ENCODE measurements around the gene MSH2. TPM values are rescaled to one million over a fixed set of nuclear protein-coding genes. Genes with fewer than 3 reads are reported as not detected.
"Not testable (repeated sequence)": the region's sequence is repeated elsewhere in the genome, so short reads cannot be mapped to it uniquely, and the experiment has no call there.

The MSH2 gene
- total RNA-seq, 1 donor: 14.5 TPM

GRCh38 chr2:47422560-47422959 lies 19.6 kb downstream of the MSH2 start:
- H3K36me3 ChIP-seq (ENCODE audit: insufficient read depth, low read length): peaks cover 2% of the 10 kb centered on the region
- H3K27ac ChIP-seq (ENCODE audit: low read depth, low read length): peak overlapping the region; percentile 85
- DNase-seq (ENCODE audit: insufficient read length, low spot score, missing footprints): peak; percentile 68

GRCh38 chr2:47426786-47427185 lies 23.8 kb downstream of the MSH2 start:
- H3K79me2 ChIP-seq (ENCODE audit: insufficient read depth, low read length): no peaks in the 10 kb centered on the region

More at GRCh38 chr2:47422560-47422959, 19.6 kb downstream of the MSH2 start:
- no peaks in the 10 kb centered on the region for H3K27me3 ChIP-seq (ENCODE audit: insufficient read depth, low read length)
- H3K4me2 ChIP-seq (ENCODE audit: insufficient read depth, low read length): peak overlapping the region; percentile 66
- no peaks in the 10 kb centered on the region for H3K9me3 ChIP-seq (ENCODE audit: low read depth, low read length)
- peak overlapping the region; percentile 27 for H3K4me3 ChIP-seq (ENCODE audit: insufficient read depth, low read length)
- H2AFZ ChIP-seq (ENCODE audit: low read length): no peak overlapping the region
- TF ChIP-seq CTCF (IDR thresholded peaks at IDR 0.05; ENCODE audit: extremely low read depth, low read depth, low read length): no peak
- peaks cover 10% of the 10 kb centered on the region for H3K4me1 ChIP-seq (ENCODE audit: insufficient read depth, low read length)
- H4K20me1 ChIP-seq (ENCODE audit: insufficient read depth, low read length): no peaks in the 10 kb centered on the region
- no peaks in the 10 kb centered on the region for H3K79me2 ChIP-seq (ENCODE audit: insufficient read depth, low read length)

GRCh38 chr2:47429795-47430194 lies 26.8 kb downstream of the MSH2 start:
- Histone ChIP-seq H3K4me3 (ENCODE audit: insufficient read depth, low read length) (no peak overlapping the region), H3K36me3 (ENCODE audit: insufficient read depth, low read length) (peaks cover 14% of the 10 kb centered on the region), H3K9me3 (ENCODE audit: low read depth, low read length) (no peaks in the 10 kb centered on the region), H3K27me3 (ENCODE audit: insufficient read depth, low read length) (no peaks in the 10 kb centered on the region), H4K20me1 (ENCODE audit: insufficient read depth, low read length) (no peaks in the 10 kb centered on the region), H3K79me2 (ENCODE audit: insufficient read depth, low read length) (no peaks in the 10 kb centered on the region), H2AFZ (ENCODE audit: low read length) (no peak overlapping the region), H3K27ac (ENCODE audit: low read depth, low read length) (no peak overlapping the region), H3K4me2 (ENCODE audit: insufficient read depth, low read length) (no peak overlapping the region), H3K4me1 (ENCODE audit: insufficient read depth, low read length) (peaks cover 9% of the 10 kb centered on the region)
- no peak for TF ChIP-seq CTCF (IDR thresholded peaks at IDR 0.05; ENCODE audit: extremely low read depth, low read depth, low read length)
- DNase-seq (ENCODE audit: insufficient read length, low spot score, missing footprints): peak; percentile 84

More at GRCh38 chr2:47426786-47427185, 23.8 kb downstream of the MSH2 start:
- H3K36me3 ChIP-seq (ENCODE audit: insufficient read depth, low read length): peaks cover 14% of the 10 kb centered on the region
- H2AFZ ChIP-seq (ENCODE audit: low read length): no peak overlapping the region
- no peak overlapping the region for H3K4me2 ChIP-seq (ENCODE audit: insufficient read depth, low read length)
- H3K27ac ChIP-seq (ENCODE audit: low read depth, low read length): no peak overlapping the region
- no peaks in the 10 kb centered on the region for H4K20me1 ChIP-seq (ENCODE audit: insufficient read depth, low read length)
- TF ChIP-seq CTCF (IDR thresholded peaks at IDR 0.05; ENCODE audit: extremely low read depth, low read depth, low read length): no peak
- DNase-seq (ENCODE audit: insufficient read length, low spot score, missing footprints): no peak
- H3K4me3 ChIP-seq (ENCODE audit: insufficient read depth, low read length): no peak overlapping the region
- H3K9me3 ChIP-seq (ENCODE audit: low read depth, low read length): no peaks in the 10 kb centered on the region
- peaks cover 17% of the 10 kb centered on the region for H3K4me1 ChIP-seq (ENCODE audit: insufficient read depth, low read length)
- H3K27me3 ChIP-seq (ENCODE audit: insufficient read depth, low read length): no peaks in the 10 kb centered on the region

- H3K36me3 ChIP-seq (ENCODE audit: insufficient read depth, low read length): peaks cover 17% of the 10 kb centered on the region
- not testable (repeated sequence) for H2AFZ ChIP-seq (ENCODE audit: low read length); H3K27ac ChIP-seq (ENCODE audit: low read depth, low read length); H4K20me1 ChIP-seq (ENCODE audit: insufficient read depth, low read length); DNase-seq (ENCODE audit: insufficient read length, low spot score, missing footprints); H3K79me2 ChIP-seq (ENCODE audit: insufficient read depth, low read length); H3K27me3 ChIP-seq (ENCODE audit: insufficient read depth, low read length); H3K4me1 ChIP-seq (ENCODE audit: insufficient read depth, low read length); H3K4me2 ChIP-seq (ENCODE audit: insufficient read depth, low read length); H3K4me3 ChIP-seq (ENCODE audit: insufficient read depth, low read length); H3K9me3 ChIP-seq (ENCODE audit: low read depth, low read length)
These were observed 30.1 kb downstream of the MSH2 start for GRCh38 chr2:47433006-47433405.

GRCh38 chr2:47433445-47433844 lies 30.5 kb downstream of the MSH2 start:
- not testable (repeated sequence) for H3K27ac ChIP-seq (ENCODE audit: low read depth, low read length); H3K4me1 ChIP-seq (ENCODE audit: insufficient read depth, low read length); H3K79me2 ChIP-seq (ENCODE audit: insufficient read depth, low read length); H4K20me1 ChIP-seq (ENCODE audit: insufficient read depth, low read length); H3K4me3 ChIP-seq (ENCODE audit: insufficient read depth, low read length); H3K9me3 ChIP-seq (ENCODE audit: low read depth, low read length); H3K4me2 ChIP-seq (ENCODE audit: insufficient read depth, low read length); H3K27me3 ChIP-seq (ENCODE audit: insufficient read depth, low read length); H2AFZ ChIP-seq (ENCODE audit: low read length); DNase-seq (ENCODE audit: insufficient read length, low spot score, missing footprints)
- H3K36me3 ChIP-seq (ENCODE audit: insufficient read depth, low read length): peaks cover 17% of the 10 kb centered on the region

All from osteoblast (primary cell).